Measurements from ENCODE around the gene GJA3.

GJA3 gene

GRCh38 chr13:20136781-20137703 is 23.8 kb downstream of the GJA3 start:
- H3K36me3 ChIP-seq (ENCODE audit: control insufficient read depth in 2 of 2, insufficient read depth in 2 of 2, low read length in 2 of 2) = no peaks in the 10 kb centered on the region
- peak overlapping the region in 1 of 2 donors; percentile 25 for H3K4me3 ChIP-seq (ENCODE audit: low read length in 2 of 2)
- H3K9me3 ChIP-seq (ENCODE audit: control insufficient read depth in 2 of 2, low read length in 2 of 2) = no peaks in the 10 kb centered on the region
- H3K4me1 ChIP-seq (ENCODE audit: control insufficient read depth, insufficient read depth, low read length) = peaks cover 8% of the 10 kb centered on the region
- H3K27ac ChIP-seq (ENCODE audit: low read length) = no peak overlapping the region
- H3K9ac ChIP-seq (ENCODE audit: low read length in 2 of 2) = no peak overlapping the region
- H3K27me3 ChIP-seq (ENCODE audit: control insufficient read depth in 1 of 2, insufficient read depth in 2 of 2, low read length in 2 of 2) = peaks cover 40 to 56% of the 10 kb centered on the region in 2 donors

- Histone ChIP-seq H3K36me3 (ENCODE audit: control insufficient read depth in 2 of 2, insufficient read depth in 2 of 2, low read length in 2 of 2) (no peaks in the 10 kb centered on the region), H3K9ac (ENCODE audit: low read length in 2 of 2) (no peak overlapping the region), H3K27me3 (ENCODE audit: control insufficient read depth in 1 of 2, insufficient read depth in 2 of 2, low read length in 2 of 2) (peaks cover 23 to 41% of the 10 kb centered on the region in 2 donors), H3K4me1 (ENCODE audit: control insufficient read depth, insufficient read depth, low read length) (peaks cover 5% of the 10 kb centered on the region), H3K9me3 (ENCODE audit: control insufficient read depth in 2 of 2, low read length in 2 of 2) (no peaks in the 10 kb centered on the region), H3K4me3 (ENCODE audit: low read length in 2 of 2) (no peak overlapping the region), H3K27ac (ENCODE audit: low read length) (no peak overlapping the region)
Measured at GRCh38 chr13:20134732-20135131, 26.1 kb downstream of the GJA3 start.

GRCh38 chr13:20132052-20132634 is 28.7 kb downstream of the GJA3 start:
- H3K4me1 ChIP-seq (ENCODE audit: control insufficient read depth, insufficient read depth, low read length) = peaks cover 21% of the 10 kb centered on the region
- H3K27ac ChIP-seq (ENCODE audit: low read length) = no peak overlapping the region
- no peak overlapping the region for H3K4me3 ChIP-seq (ENCODE audit: low read length in 2 of 2)
- H3K27me3 ChIP-seq (ENCODE audit: control insufficient read depth in 1 of 2, insufficient read depth in 2 of 2, low read length in 2 of 2) = peaks cover 14 to 21% of the 10 kb centered on the region in 2 donors
- no peaks in the 10 kb centered on the region for H3K36me3 ChIP-seq (ENCODE audit: control insufficient read depth in 2 of 2, insufficient read depth in 2 of 2, low read length in 2 of 2)
- no peak overlapping the region for H3K9ac ChIP-seq (ENCODE audit: low read length in 2 of 2)
- H3K9me3 ChIP-seq (ENCODE audit: control insufficient read depth in 2 of 2, low read length in 2 of 2) = no peaks in the 10 kb centered on the region

- Histone ChIP-seq H3K27ac (ENCODE audit: low read length) (no peak overlapping the region), H3K27me3 (ENCODE audit: control insufficient read depth in 1 of 2, insufficient read depth in 2 of 2, low read length in 2 of 2) (peaks cover 6 to 12% of the 10 kb centered on the region in 2 donors), H3K4me1 (ENCODE audit: control insufficient read depth, insufficient read depth, low read length) (peaks cover 20% of the 10 kb centered on the region)
Measured at GRCh38 chr13:20131057-20131832, 29.6 kb downstream of the GJA3 start.

GRCh38 chr13:20130652-20131051 is 30.2 kb downstream of the GJA3 start:
- Histone ChIP-seq H3K4me1 (ENCODE audit: control insufficient read depth, insufficient read depth, low read length) (peaks cover 20% of the 10 kb centered on the region), H3K4me3 (ENCODE audit: low read length in 2 of 2) (no peak overlapping the region), H3K9me3 (ENCODE audit: control insufficient read depth in 2 of 2, low read length in 2 of 2) (no peaks in the 10 kb centered on the region), H3K27me3 (ENCODE audit: control insufficient read depth in 1 of 2, insufficient read depth in 2 of 2, low read length in 2 of 2) (peaks cover 5 to 11% of the 10 kb centered on the region in 2 donors), H3K36me3 (ENCODE audit: control insufficient read depth in 2 of 2, insufficient read depth in 2 of 2, low read length in 2 of 2) (no peaks in the 10 kb centered on the region), H3K9ac (ENCODE audit: low read length in 2 of 2) (no peak overlapping the region), H3K27ac (ENCODE audit: low read length) (no peak overlapping the region)

More at GRCh38 chr13:20131057-20131832, 29.6 kb downstream of the GJA3 start:
- Histone ChIP-seq H3K9me3 (ENCODE audit: control insufficient read depth in 2 of 2, low read length in 2 of 2) (no peaks in the 10 kb centered on the region), H3K4me3 (ENCODE audit: low read length in 2 of 2) (no peak overlapping the region), H3K36me3 (ENCODE audit: control insufficient read depth in 2 of 2, insufficient read depth in 2 of 2, low read length in 2 of 2) (no peaks in the 10 kb centered on the region), H3K9ac (ENCODE audit: low read length in 2 of 2) (no peak overlapping the region)

GRCh38 chr13:20130012-20130411 is 30.8 kb downstream of the GJA3 start:
- H3K27me3 ChIP-seq (ENCODE audit: control insufficient read depth in 1 of 2, insufficient read depth in 2 of 2, low read length in 2 of 2) = peaks cover 4 to 9% of the 10 kb centered on the region in 2 donors
- H3K9me3 ChIP-seq (ENCODE audit: control insufficient read depth in 2 of 2, low read length in 2 of 2) = no peaks in the 10 kb centered on the region
- H3K4me3 ChIP-seq (ENCODE audit: low read length in 2 of 2) = no peak overlapping the region
- H3K4me1 ChIP-seq (ENCODE audit: control insufficient read depth, insufficient read depth, low read length) = peaks cover 20% of the 10 kb centered on the region
- no peaks in the 10 kb centered on the region for H3K36me3 ChIP-seq (ENCODE audit: control insufficient read depth in 2 of 2, insufficient read depth in 2 of 2, low read length in 2 of 2)
- no peak overlapping the region for H3K27ac ChIP-seq (ENCODE audit: low read length)
- no peak overlapping the region for H3K9ac ChIP-seq (ENCODE audit: low read length in 2 of 2)

- Histone ChIP-seq H3K9ac (ENCODE audit: low read length in 2 of 2) (no peak overlapping the region), H3K27ac (ENCODE audit: low read length) (no peak overlapping the region), H3K36me3 (ENCODE audit: control insufficient read depth in 2 of 2, insufficient read depth in 2 of 2, low read length in 2 of 2) (no peaks in the 10 kb centered on the region), H3K4me1 (ENCODE audit: control insufficient read depth, insufficient read depth, low read length) (peaks cover 20% of the 10 kb centered on the region), H3K9me3 (ENCODE audit: control insufficient read depth in 2 of 2, low read length in 2 of 2) (no peaks in the 10 kb centered on the region), H3K27me3 (ENCODE audit: control insufficient read depth in 1 of 2, insufficient read depth in 2 of 2, low read length in 2 of 2) (peaks cover 4 to 8% of the 10 kb centered on the region in 2 donors), H3K4me3 (ENCODE audit: low read length in 2 of 2) (no peak overlapping the region)
Measured at GRCh38 chr13:20129076-20129475, 31.8 kb downstream of the GJA3 start.

GRCh38 chr13:20128459-20128931 is 32.4 kb downstream of the GJA3 start:
- H3K27ac ChIP-seq (ENCODE audit: low read length) = peak overlapping the region; percentile 58
- peak overlapping the region; percentile 77 to 80 for H3K4me3 ChIP-seq (ENCODE audit: low read length in 2 of 2)
- H3K27me3 ChIP-seq (ENCODE audit: control insufficient read depth in 1 of 2, insufficient read depth in 2 of 2, low read length in 2 of 2) = peaks cover 4 to 5% of the 10 kb centered on the region in 2 donors
- H3K9me3 ChIP-seq (ENCODE audit: control insufficient read depth in 2 of 2, low read length in 2 of 2) = no peaks in the 10 kb centered on the region
- peak overlapping the region; percentile 51 to 76 for H3K9ac ChIP-seq (ENCODE audit: low read length in 2 of 2)
- H3K36me3 ChIP-seq (ENCODE audit: control insufficient read depth in 2 of 2, insufficient read depth in 2 of 2, low read length in 2 of 2) = no peaks in the 10 kb centered on the region
- peaks cover 20% of the 10 kb centered on the region for H3K4me1 ChIP-seq (ENCODE audit: control insufficient read depth, insufficient read depth, low read length)

- peaks cover 20% of the 10 kb centered on the region for H3K4me1 ChIP-seq (ENCODE audit: control insufficient read depth, insufficient read depth, low read length)
- H3K9me3 ChIP-seq (ENCODE audit: control insufficient read depth in 2 of 2, low read length in 2 of 2) = no peaks in the 10 kb centered on the region
- peak overlapping the region; percentile 76 to 88 for H3K9ac ChIP-seq (ENCODE audit: low read length in 2 of 2)
- no peaks in the 10 kb centered on the region for H3K36me3 ChIP-seq (ENCODE audit: control insufficient read depth in 2 of 2, insufficient read depth in 2 of 2, low read length in 2 of 2)
- peak overlapping the region; percentile 58 for H3K27ac ChIP-seq (ENCODE audit: low read length)
- H3K27me3 ChIP-seq (ENCODE audit: control insufficient read depth in 1 of 2, insufficient read depth in 2 of 2, low read length in 2 of 2) = peaks cover 4% of the 10 kb centered on the region in 2 donors
- peak overlapping the region; percentile 77 to 80 for H3K4me3 ChIP-seq (ENCODE audit: low read length in 2 of 2)
Measured at GRCh38 chr13:20127562-20128458, 33.0 kb downstream of the GJA3 start.

- Histone ChIP-seq H3K9me3 (ENCODE audit: control insufficient read depth in 2 of 2, low read length in 2 of 2) (no peaks in the 10 kb centered on the region), H3K4me1 (ENCODE audit: control insufficient read depth, insufficient read depth, low read length) (peaks cover 20% of the 10 kb centered on the region), H3K36me3 (ENCODE audit: control insufficient read depth in 2 of 2, insufficient read depth in 2 of 2, low read length in 2 of 2) (no peaks in the 10 kb centered on the region), H3K4me3 (ENCODE audit: low read length in 2 of 2) (peak overlapping the region; percentile 77 to 80), H3K27me3 (ENCODE audit: control insufficient read depth in 1 of 2, insufficient read depth in 2 of 2, low read length in 2 of 2) (peaks cover 4% of the 10 kb centered on the region in 2 donors), H3K9ac (ENCODE audit: low read length in 2 of 2) (peak overlapping the region; percentile 76 to 88), H3K27ac (ENCODE audit: low read length) (peak overlapping the region; percentile 58)
Measured at GRCh38 chr13:20127262-20127561, 33.6 kb downstream of the GJA3 start.
